CD4-positive, alpha-beta T cell treated with Interleukin-12 subunit alpha and Interleukin-12 subunit beta, for 1 hour (primary cell): ENCODE results near the gene HELZ.
A peak's percentile ranks its signal among the peaks of the same experiment; 100 is the strongest.
"Not testable (repeated sequence)": the region's sequence is repeated elsewhere in the genome, so short reads cannot be mapped to it uniquely, and the experiment has no call there.

Experiments
- DNase-seq: peaks from one replicate; pipeline ENCODE4 v3.0.0-alpha.2; 2020

HELZ gene

GRCh38 chr17:67245073-67245693 lies at the start of gene HELZ:
HELZ (minus strand) TSS chr17:67245196; CDS start chr17:67218804, 26,392 bp downstream.
- DNase-seq, result peak; percentile 84

- DNase-seq, result peak; percentile 77
Measured at GRCh38 chr17:67293251-67294203, 48.5 kb upstream of the HELZ start.

- no peak for DNase-seq
Measured at GRCh38 chr17:67290711-67291291, 45.8 kb upstream of the HELZ start.

GRCh38 chr17:67290244-67290643 lies 45.2 kb upstream of the HELZ start:
- DNase-seq, result no peak

GRCh38 chr17:67289181-67289876 lies 44.3 kb upstream of the HELZ start:
- peak; percentile 0 for DNase-seq

- DNase-seq, result not testable (repeated sequence)
Measured at GRCh38 chr17:67286826-67287225, 41.8 kb upstream of the HELZ start.

- no peak for DNase-seq
Measured at GRCh38 chr17:67285360-67285759, 40.4 kb upstream of the HELZ start.

- no peak for DNase-seq
Measured at GRCh38 chr17:67283731-67284516, 38.9 kb upstream of the HELZ start.

- DNase-seq, result no peak
Measured at GRCh38 chr17:67281743-67282142, 36.7 kb upstream of the HELZ start.

- no peak for DNase-seq
Measured at GRCh38 chr17:67281053-67281452, 36.1 kb upstream of the HELZ start.

GRCh38 chr17:67280279-67280678 lies 35.3 kb upstream of the HELZ start:
- DNase-seq, result no peak

GRCh38 chr17:67279115-67279514 lies 34.1 kb upstream of the HELZ start:
- DNase-seq, result no peak

- DNase-seq, result no peak
Measured at GRCh38 chr17:67278363-67278762, 33.4 kb upstream of the HELZ start.

- DNase-seq, result no peak
Measured at GRCh38 chr17:67276075-67276474, 31.1 kb upstream of the HELZ start.

- no peak for DNase-seq
Measured at GRCh38 chr17:67274466-67274865, 29.5 kb upstream of the HELZ start.

- no peak for DNase-seq
Measured at GRCh38 chr17:67273900-67274299, 28.9 kb upstream of the HELZ start.

- peak; percentile 18 for DNase-seq
Measured at GRCh38 chr17:67272312-67273047, 27.5 kb upstream of the HELZ start.

GRCh38 chr17:67271187-67271586 lies 26.2 kb upstream of the HELZ start:
- DNase-seq, result not testable (repeated sequence)

GRCh38 chr17:67270416-67270815 lies 25.4 kb upstream of the HELZ start:
- DNase-seq, result no peak

GRCh38 chr17:67266496-67266895 lies 21.5 kb upstream of the HELZ start:
- DNase-seq, result no peak

GRCh38 chr17:67265436-67266019 lies 20.5 kb upstream of the HELZ start:
- no peak for DNase-seq
